Liver (tissue), 3 donors: Measurements from ENCODE around the gene PPIL4.

Source experiments
- EGR1 ChIP-seq, 2 donors: IDR thresholded peaks; 2 replicates each; pipeline ENCODE4 v1.6.1; 2016 to 2018; ENCODE audit warnings: antibody characterized with exemption in 2 of 2, low read depth in 2 of 2
- FOXA1 ChIP-seq: IDR thresholded peaks from 2 replicates; pipeline ENCODE4 v1.6.1; 2016; ENCODE audit warnings: antibody characterized with exemption
- GABPA ChIP-seq, 2 donors: IDR thresholded peaks in 1 of 2; conservative IDR thresholded peaks in 1 of 2; 2 replicates each; pipeline ENCODE4 v1.6.1; 2016; ENCODE audit warnings: antibody characterized with exemption in 2 of 2, mild to moderate bottlenecking in 1 of 2, moderate library complexity in 1 of 2
- HNF4A ChIP-seq, 2 donors: conservative IDR thresholded peaks; 2 replicates each; pipeline ENCODE4 v1.6.1; 2016; ENCODE audit warnings: antibody characterized with exemption in 2 of 2, mild to moderate bottlenecking in 2 of 2
- HNF4G ChIP-seq: IDR thresholded peaks from 2 replicates; pipeline ENCODE4 v1.6.1; 2016; ENCODE audit warnings: antibody characterized with exemption
- RAD21 ChIP-seq, 2 donors: IDR thresholded peaks; 2 replicates each; pipeline ENCODE4 v1.6.1; 2016; ENCODE audit warnings: antibody characterized with exemption in 2 of 2, mild to moderate bottlenecking in 2 of 2
- RXRA ChIP-seq, 2 donors: IDR thresholded peaks; 2 replicates each; pipeline ENCODE4 v1.6.1; 2017 to 2018; ENCODE audit warnings: antibody characterized with exemption in 2 of 2, mild to moderate bottlenecking in 1 of 2
- SP1 ChIP-seq: IDR thresholded peaks from 2 replicates; pipeline ENCODE4 v1.6.1; 2018; ENCODE audit warnings: antibody characterized with exemption, mild to moderate bottlenecking
- TAF1 ChIP-seq: conservative IDR thresholded peaks from 2 replicates; pipeline ENCODE4 v1.6.1; 2016; ENCODE audit warnings: antibody characterized with exemption, mild to moderate bottlenecking
- TF ChIP-seq, protein P1 (sequence below): fragments of 150-350 bp; IDR thresholded peaks from 2 replicates; pipeline ENCODE4 v1.5.1; 2017; ENCODE audit warnings: improper control_type of control experiment, low read depth, low read length; ENCODE audit not compliant: missing input control
- TF ChIP-seq, protein P2 (sequence below): IDR thresholded peaks from 2 replicates; pipeline ENCODE4 v1.6.1; 2016; ENCODE audit warnings: antibody characterized with exemption
- TF ChIP-seq, protein P3 (sequence below): IDR thresholded peaks from 2 replicates; pipeline ENCODE4 v1.6.1; 2016; ENCODE audit warnings: antibody characterized with exemption, mild to moderate bottlenecking
- TF ChIP-seq, protein P4 (sequence below): IDR thresholded peaks from 2 replicates; pipeline ENCODE4 v1.6.1; 2016; ENCODE audit warnings: antibody characterized with exemption
- TF ChIP-seq, protein P5 (sequence below): IDR thresholded peaks from 2 replicates; pipeline ENCODE4 v1.6.1; 2016; ENCODE audit warnings: antibody characterized with exemption
- donor health status: healthy.
- donor health status: healthy.

DNA sequence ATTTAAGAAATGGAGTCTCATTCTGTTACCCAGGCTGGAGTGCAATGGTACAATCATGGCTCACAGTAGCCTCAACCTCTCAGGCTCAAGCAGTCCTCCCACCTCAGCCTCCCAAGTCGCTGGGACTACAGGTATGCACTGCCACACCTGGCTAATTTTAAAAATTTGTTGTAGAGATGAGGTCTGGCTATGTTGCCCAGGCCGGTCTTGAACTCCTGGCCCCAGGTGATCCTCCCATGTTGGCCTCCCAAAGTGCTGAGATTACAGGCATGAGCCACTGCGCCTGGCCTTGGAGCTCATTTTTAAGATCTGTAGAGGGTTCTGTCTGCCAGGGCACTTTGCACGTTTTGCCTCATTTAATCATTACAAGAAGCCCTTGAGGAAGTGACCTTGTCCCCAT is 78.6 kb downstream of the PPIL4 start:
- TF ChIP-seq TAF1, result no peak
- TF ChIP-seq, protein P1, sequence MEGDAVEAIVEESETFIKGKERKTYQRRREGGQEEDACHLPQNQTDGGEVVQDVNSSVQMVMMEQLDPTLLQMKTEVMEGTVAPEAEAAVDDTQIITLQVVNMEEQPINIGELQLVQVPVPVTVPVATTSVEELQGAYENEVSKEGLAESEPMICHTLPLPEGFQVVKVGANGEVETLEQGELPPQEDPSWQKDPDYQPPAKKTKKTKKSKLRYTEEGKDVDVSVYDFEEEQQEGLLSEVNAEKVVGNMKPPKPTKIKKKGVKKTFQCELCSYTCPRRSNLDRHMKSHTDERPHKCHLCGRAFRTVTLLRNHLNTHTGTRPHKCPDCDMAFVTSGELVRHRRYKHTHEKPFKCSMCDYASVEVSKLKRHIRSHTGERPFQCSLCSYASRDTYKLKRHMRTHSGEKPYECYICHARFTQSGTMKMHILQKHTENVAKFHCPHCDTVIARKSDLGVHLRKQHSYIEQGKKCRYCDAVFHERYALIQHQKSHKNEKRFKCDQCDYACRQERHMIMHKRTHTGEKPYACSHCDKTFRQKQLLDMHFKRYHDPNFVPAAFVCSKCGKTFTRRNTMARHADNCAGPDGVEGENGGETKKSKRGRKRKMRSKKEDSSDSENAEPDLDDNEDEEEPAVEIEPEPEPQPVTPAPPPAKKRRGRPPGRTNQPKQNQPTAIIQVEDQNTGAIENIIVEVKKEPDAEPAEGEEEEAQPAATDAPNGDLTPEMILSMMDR, result no peak
- no peak for TF ChIP-seq SP1
- TF ChIP-seq, protein P2, sequence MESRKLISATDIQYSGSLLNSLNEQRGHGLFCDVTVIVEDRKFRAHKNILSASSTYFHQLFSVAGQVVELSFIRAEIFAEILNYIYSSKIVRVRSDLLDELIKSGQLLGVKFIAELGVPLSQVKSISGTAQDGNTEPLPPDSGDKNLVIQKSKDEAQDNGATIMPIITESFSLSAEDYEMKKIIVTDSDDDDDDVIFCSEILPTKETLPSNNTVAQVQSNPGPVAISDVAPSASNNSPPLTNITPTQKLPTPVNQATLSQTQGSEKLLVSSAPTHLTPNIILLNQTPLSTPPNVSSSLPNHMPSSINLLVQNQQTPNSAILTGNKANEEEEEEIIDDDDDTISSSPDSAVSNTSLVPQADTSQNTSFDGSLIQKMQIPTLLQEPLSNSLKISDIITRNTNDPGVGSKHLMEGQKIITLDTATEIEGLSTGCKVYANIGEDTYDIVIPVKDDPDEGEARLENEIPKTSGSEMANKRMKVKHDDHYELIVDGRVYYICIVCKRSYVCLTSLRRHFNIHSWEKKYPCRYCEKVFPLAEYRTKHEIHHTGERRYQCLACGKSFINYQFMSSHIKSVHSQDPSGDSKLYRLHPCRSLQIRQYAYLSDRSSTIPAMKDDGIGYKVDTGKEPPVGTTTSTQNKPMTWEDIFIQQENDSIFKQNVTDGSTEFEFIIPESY, result no peak
- no peak for TF ChIP-seq GABPA (IDR thresholded peaks at IDR 0.05 in 1 of 2, conservative IDR thresholded peaks at IDR 0.05 in 1 of 2)
- TF ChIP-seq, protein P3, sequence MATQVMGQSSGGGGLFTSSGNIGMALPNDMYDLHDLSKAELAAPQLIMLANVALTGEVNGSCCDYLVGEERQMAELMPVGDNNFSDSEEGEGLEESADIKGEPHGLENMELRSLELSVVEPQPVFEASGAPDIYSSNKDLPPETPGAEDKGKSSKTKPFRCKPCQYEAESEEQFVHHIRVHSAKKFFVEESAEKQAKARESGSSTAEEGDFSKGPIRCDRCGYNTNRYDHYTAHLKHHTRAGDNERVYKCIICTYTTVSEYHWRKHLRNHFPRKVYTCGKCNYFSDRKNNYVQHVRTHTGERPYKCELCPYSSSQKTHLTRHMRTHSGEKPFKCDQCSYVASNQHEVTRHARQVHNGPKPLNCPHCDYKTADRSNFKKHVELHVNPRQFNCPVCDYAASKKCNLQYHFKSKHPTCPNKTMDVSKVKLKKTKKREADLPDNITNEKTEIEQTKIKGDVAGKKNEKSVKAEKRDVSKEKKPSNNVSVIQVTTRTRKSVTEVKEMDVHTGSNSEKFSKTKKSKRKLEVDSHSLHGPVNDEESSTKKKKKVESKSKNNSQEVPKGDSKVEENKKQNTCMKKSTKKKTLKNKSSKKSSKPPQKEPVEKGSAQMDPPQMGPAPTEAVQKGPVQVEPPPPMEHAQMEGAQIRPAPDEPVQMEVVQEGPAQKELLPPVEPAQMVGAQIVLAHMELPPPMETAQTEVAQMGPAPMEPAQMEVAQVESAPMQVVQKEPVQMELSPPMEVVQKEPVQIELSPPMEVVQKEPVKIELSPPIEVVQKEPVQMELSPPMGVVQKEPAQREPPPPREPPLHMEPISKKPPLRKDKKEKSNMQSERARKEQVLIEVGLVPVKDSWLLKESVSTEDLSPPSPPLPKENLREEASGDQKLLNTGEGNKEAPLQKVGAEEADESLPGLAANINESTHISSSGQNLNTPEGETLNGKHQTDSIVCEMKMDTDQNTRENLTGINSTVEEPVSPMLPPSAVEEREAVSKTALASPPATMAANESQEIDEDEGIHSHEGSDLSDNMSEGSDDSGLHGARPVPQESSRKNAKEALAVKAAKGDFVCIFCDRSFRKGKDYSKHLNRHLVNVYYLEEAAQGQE, result no peak
- no peak for TF ChIP-seq RXRA (IDR thresholded peaks at IDR 0.05)
- TF ChIP-seq RAD21 (IDR thresholded peaks at IDR 0.05), result no peak
- TF ChIP-seq, protein P4, sequence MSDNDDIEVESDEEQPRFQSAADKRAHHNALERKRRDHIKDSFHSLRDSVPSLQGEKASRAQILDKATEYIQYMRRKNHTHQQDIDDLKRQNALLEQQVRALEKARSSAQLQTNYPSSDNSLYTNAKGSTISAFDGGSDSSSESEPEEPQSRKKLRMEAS, result no peak
- TF ChIP-seq, protein P5, sequence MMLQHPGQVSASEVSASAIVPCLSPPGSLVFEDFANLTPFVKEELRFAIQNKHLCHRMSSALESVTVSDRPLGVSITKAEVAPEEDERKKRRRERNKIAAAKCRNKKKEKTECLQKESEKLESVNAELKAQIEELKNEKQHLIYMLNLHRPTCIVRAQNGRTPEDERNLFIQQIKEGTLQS, result no peak
- no peak for TF ChIP-seq FOXA1
- no peak for TF ChIP-seq EGR1 (IDR thresholded peaks at IDR 0.05; ENCODE audit: low read depth in 2 of 2)
- no peak for TF ChIP-seq HNF4G
- TF ChIP-seq HNF4A (conservative IDR thresholded peaks at IDR 0.05), result no peak
